ENCODE data around the gene TMEM267. TPM values are rescaled to one million over a fixed set of nuclear protein-coding genes. Genes with fewer than 3 reads are reported as not detected.

The TMEM267 gene
- total and polyA plus RNA-seq, 2 of the 8 experiments (the other 6 are each of a cell fraction or from before 2014, with no cell fraction given) = 4.8 to 6.2 TPM

- Histone ChIP-seq H2AK5ac (ENCODE audit: low read depth, low read length) (no peak overlapping the region; the same call in 1 of the 2 replicates), H3K79me2 (ENCODE audit: control insufficient read depth in 1 of 2, insufficient read depth in 2 of 2, low read length in 2 of 2) (peaks cover 0 to 19% of the 10 kb centered on the region in 2 experiments; a peak in 3 of 4 replicates), H3K4me1 (replicated peaks in 1 of 4; ENCODE audit: control insufficient read depth in 3 of 4, insufficient read depth in 4 of 4, low read length in 3 of 4) (peaks cover 0 to 4% (median 0%) of the 10 kb centered on the region in 4 experiments; a peak in 2 of 7 replicates), H3K14ac (ENCODE audit: insufficient read length) (no peak overlapping the region), H3K27me3 (replicated peaks in 1 of 4; ENCODE audit: control insufficient read depth in 3 of 4, extremely low read depth in 1 of 4, insufficient read depth in 3 of 4, low read length in 3 of 4) (no peaks in the 10 kb centered on the region), H2BK5ac (ENCODE audit: low read depth, low read length) (no peak overlapping the region), H3K18ac (ENCODE audit: extremely low read depth, low read length) (no peak overlapping the region), H3K9me3 (ENCODE audit: insufficient read depth in 2 of 2, low read depth in 1 of 2, low read length in 1 of 2) (peaks cover 0 to 18% of the 10 kb centered on the region in 2 experiments; a peak in 2 of 4 replicates), H3K9ac (replicated peaks in 1 of 4; ENCODE audit: extremely low read depth in 1 of 4, low read depth in 3 of 4, low read length in 3 of 4) (peak overlapping the region; percentile 92 to 98 (median 94); a peak in 6 of 7 replicates), H3K56ac (replicated peaks; ENCODE audit: insufficient read length, low read depth, low read length) (no peak overlapping the region), H3K23me2 (ENCODE audit: low read depth, low read length) (peaks cover 6% of the 10 kb centered on the region; the same call in 1 of the 2 replicates), H3K4me3 (ENCODE audit: extremely low read depth in 1 of 4, insufficient read depth in 2 of 4, low read depth in 3 of 4, low read length in 4 of 4) (peak overlapping the region; percentile 77 to 88 (median 86)), H4K20me1 (replicated peaks in 1 of 2; ENCODE audit: control insufficient read depth in 1 of 2, insufficient read depth in 2 of 2, low read length in 2 of 2) (no peaks in the 10 kb centered on the region), H4K5ac (ENCODE audit: insufficient read length, low read depth, low read length) (no peak overlapping the region), H2BK15ac (ENCODE audit: low read length) (no peak overlapping the region; the same call in 1 of the 2 replicates), H4K91ac (replicated peaks; ENCODE audit: insufficient read length, low read length) (no peak overlapping the region), H3K4me2 (ENCODE audit: insufficient read depth in 1 of 2, low read depth in 2 of 2, low read length in 2 of 2) (peak overlapping the region; percentile 75 to 84), H3K79me1 (ENCODE audit: low read depth, low read length) (no peaks in the 10 kb centered on the region), H4K8ac (ENCODE audit: extremely low read depth, insufficient read depth, low read length) (no peak overlapping the region), H3K36me3 (ENCODE audit: control insufficient read depth in 2 of 4, insufficient read depth in 4 of 4, low read length in 3 of 4) (peaks cover 0 to 2% (median 1%) of the 10 kb centered on the region in 4 experiments; a peak in 1 of 8 replicates), H3K27ac (ENCODE audit: low read depth, low read length) (peak overlapping the region; percentile 92; the same call in 1 of the 2 replicates), H2BK12ac (ENCODE audit: low read depth, low read length) (no peak overlapping the region), H2BK20ac (ENCODE audit: low read length) (no peak overlapping the region), H2AFZ (ENCODE audit: low read length) (no peak overlapping the region), H3K4ac (replicated peaks; ENCODE audit: insufficient read length, low read depth, low read length) (no peak overlapping the region), H2BK120ac (replicated peaks; ENCODE audit: low read depth, low read length) (no peak overlapping the region), H3K23ac (ENCODE audit: insufficient read length) (no peak overlapping the region)
- DNase-seq (ENCODE audit: low read depth in 1 of 2, low spot score in 2 of 2) = no peak
- no peak for FAIRE-seq
- POLR2A ChIA-PET (ENCODE audit: partially characterized antibody) = interaction anchor here (1.2 to 2.4 kb wide), 3 partner anchors 30 to 88 kb away, joined by 3 to 23 read pairs (median 4); partner anchors contain the start of genes NNT and TMEM267
- TF ChIP-seq CTCF (IDR thresholded peaks at IDR 0.05; ENCODE audit: control extremely low read depth in 1 of 3, insufficient read depth in 1 of 3, low read depth in 1 of 3, low read length in 3 of 3) = no peak
- TF ChIP-seq EZH2 (IDR thresholded peaks at IDR 0.05; ENCODE audit: low read depth, low read length, severe bottlenecking) = no peak
- no peak for TF ChIP-seq TAF7 (optimal IDR thresholded peaks at IDR 0.05; ENCODE audit: borderline replicate concordance, low read depth, low read length)
- no peak for TF ChIP-seq EP300 (IDR thresholded peaks at IDR 0.05; ENCODE audit: borderline replicate concordance in 1 of 2, low read depth in 2 of 2, low read length in 2 of 2)
- TF ChIP-seq ASH2L (IDR thresholded peaks at IDR 0.05; ENCODE audit: low read length) = no peak
- TF ChIP-seq CBX8 (IDR thresholded peaks at IDR 0.05; ENCODE audit: borderline replicate concordance, low read depth, low read length) = no peak
- TF ChIP-seq HDAC2 (IDR thresholded peaks at IDR 0.05; ENCODE audit: borderline replicate concordance in 1 of 2, low read depth in 2 of 2, low read length in 2 of 2) = no peak
- TF ChIP-seq CBX5 (IDR thresholded peaks at IDR 0.05; ENCODE audit: low read depth, low read length) = no peak
- CTCF ChIA-PET (ENCODE audit: partially characterized antibody) = no interaction called here
- 42% methylated on average over 4 of the region's 4 CpGs; no CpG with 5 or more reads in 1 of the 2 experiments for WGBS, 2 experiments (ENCODE audit: extremely low coverage in 1 of 2, insufficient coverage in 1 of 2, insufficient read length in 1 of 2, insufficient replicate concordance in 2 of 2, low coverage in 1 of 2, low lambda C conversion rate in 2 of 2, missing lambda C conversion rate in 1 of 2)
These were observed 30.4 kb upstream of the TMEM267 start for GRCh38 chr5:43514025-43514424.

All from H1 (cell line).